ENCODE results near the gene MXI1. TPM values are rescaled to one million over a fixed set of nuclear protein-coding genes. Genes with fewer than 3 reads are reported as not detected.
A peak's percentile ranks its signal among the peaks of the same experiment; 100 is the strongest.
"Not testable (repeated sequence)": the region's sequence is repeated elsewhere in the genome, so short reads cannot be mapped to it uniquely, and the experiment has no call there.

The MXI1 gene
- polyA plus RNA-seq, 1 donor from 2014 or later: 13.9 TPM

DNA sequence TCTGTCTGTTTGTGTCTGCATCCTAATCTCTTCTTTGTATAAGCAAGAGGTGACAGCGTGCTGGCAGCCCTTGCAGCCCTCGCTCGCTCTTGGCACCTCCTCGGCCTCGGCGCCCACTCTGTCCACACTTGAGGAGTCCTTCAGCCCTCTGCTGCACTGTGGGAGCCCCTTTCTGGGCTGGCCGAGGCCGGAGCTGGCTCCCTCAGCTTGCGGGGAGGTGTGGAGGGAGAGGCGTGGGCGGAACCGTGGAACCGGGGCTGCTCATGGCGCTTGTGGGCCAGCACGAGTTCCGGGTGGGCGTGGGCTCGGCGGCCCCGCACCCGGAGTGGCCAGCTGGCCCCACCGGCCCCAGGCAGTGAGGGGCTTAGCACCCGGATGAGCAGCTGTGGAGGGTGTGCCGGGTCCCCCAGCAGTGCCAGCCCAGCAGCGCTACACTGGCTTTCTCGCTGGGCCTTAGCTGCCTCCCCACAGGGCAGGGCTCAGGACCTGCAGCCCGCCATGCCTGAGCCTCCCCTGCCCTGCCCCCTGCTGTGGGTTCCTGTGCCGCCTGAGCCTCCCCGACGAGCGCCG lies 123.9 kb downstream of the MXI1 start:
- not testable (repeated sequence) for H3K4me3 Mint-ChIP-seq, H3K27me3 Mint-ChIP-seq, H3K36me3 Mint-ChIP-seq, H3K27ac Mint-ChIP-seq
- H3K4me1 Mint-ChIP-seq: peaks cover 0 to 12% (median 0%) of the 10 kb centered on the region in 3 donors
- peaks cover 3 to 14% (median 5%) of the 10 kb centered on the region in 3 donors for H3K9me3 Mint-ChIP-seq

DNA sequence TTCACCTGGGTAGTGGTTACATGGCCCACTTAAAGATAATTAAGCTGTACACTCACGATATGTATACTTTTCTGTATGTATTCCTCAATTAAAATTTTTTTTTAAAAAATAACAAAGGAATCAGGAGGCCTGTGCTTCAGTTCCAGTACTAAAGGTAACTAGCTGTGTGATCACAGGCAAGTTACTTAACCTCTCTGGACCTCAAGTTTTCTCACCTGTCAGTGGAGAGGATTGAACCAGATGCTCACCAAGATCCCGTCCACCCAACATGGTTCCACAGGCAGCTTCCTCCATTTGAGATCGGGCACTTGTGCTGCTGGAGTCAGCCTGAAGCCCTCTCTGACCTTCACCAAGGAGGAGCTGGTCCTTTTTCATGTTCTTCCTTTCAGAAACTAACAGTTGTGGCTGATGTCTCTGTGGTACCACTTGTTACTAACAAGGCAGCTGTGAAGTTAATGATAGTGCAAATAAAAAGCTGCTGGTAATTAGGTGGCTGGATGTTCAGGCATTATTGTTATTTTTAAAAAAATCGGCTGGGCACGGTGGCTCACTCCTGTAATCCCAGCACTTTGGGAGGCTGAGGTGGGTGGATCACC lies 126.8 kb downstream of the MXI1 start:
- Mint-ChIP-seq H3K36me3 (no peaks in the 10 kb centered on the region), H3K4me3 (no peak overlapping the region), H3K27me3 (peaks cover 5% of the 10 kb centered on the region), H3K9me3 (peaks cover 0 to 14% (median 5%) of the 10 kb centered on the region in 3 donors), H3K4me1 (peaks cover 0 to 5% (median 0%) of the 10 kb centered on the region in 3 donors), H3K27ac (no peak overlapping the region)

DNA sequence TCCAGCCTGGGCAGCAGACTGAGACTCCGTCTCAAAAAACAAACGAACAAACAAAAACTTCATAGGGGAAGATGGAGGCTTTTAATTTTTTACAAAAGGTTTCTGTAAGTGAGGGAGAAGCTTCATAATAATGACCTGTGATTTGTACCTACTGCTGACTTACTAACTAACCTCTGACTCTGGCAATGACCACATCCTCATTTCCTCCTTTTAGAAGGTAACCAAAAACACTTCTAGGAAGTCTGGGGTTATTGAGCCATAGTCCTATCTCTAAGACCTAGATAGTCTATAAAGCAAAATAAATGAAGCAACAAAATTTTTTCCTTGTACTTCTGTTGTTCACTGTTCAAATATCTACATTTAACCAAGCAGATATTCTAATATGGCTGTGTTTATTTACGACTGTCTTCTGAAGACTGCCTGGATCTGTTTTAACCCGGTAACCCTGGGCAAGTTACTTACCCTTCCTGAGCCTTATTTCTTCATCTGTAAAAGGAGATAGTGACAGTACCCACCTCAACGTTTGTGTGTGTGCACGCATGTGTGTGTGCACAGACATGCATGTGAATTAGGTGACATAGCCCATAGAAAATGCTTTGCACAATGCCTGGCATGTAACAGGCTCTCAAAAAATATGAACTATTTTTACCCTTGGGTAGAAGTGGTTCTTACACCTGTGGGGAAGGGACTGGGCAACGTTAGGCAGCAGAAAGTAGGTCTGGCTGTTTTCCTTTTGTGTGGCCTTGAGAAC lies 128.1 kb downstream of the MXI1 start:
- H3K36me3 Mint-ChIP-seq: no peaks in the 10 kb centered on the region
- H3K4me3 Mint-ChIP-seq: no peak overlapping the region
- peaks cover 0 to 9% (median 2%) of the 10 kb centered on the region in 3 donors for H3K9me3 Mint-ChIP-seq
- H3K27me3 Mint-ChIP-seq: peaks cover 4% of the 10 kb centered on the region
- peak overlapping the region in 1 of 3 donors; percentile 65 for H3K27ac Mint-ChIP-seq
- peaks cover 0 to 5% (median 0%) of the 10 kb centered on the region in 3 donors for H3K4me1 Mint-ChIP-seq

GRCh38 chr10:110336111-110336721 lies 128.8 kb downstream of the MXI1 start:
- Mint-ChIP-seq H3K27ac (no peak overlapping the region), H3K4me3 (no peak overlapping the region), H3K4me1 (peaks cover 0 to 9% (median 3%) of the 10 kb centered on the region in 3 donors), H3K9me3 (peaks cover 0 to 5% (median 0%) of the 10 kb centered on the region in 3 donors), H3K36me3 (no peaks in the 10 kb centered on the region), H3K27me3 (peaks cover 6% of the 10 kb centered on the region)

Other genes starting within 250 kb of the MXI1 start
- gene ADD3, start 199.6 kb upstream of the MXI1 start, polyA plus RNA-seq: 344 TPM
- 20.4 TPM for gene SMNDC1, start 97.3 kb downstream of the MXI1 start, polyA plus RNA-seq